Left ventricle myocardium inferior (tissue), 1 donor: Measurements from ENCODE around the gene CCDC57. TPM values are rescaled to one million over a fixed set of nuclear protein-coding genes. Genes with fewer than 3 reads are reported as not detected.
"Not testable (repeated sequence)": the region's sequence is repeated elsewhere in the genome, so short reads cannot be mapped to it uniquely, and the experiment has no call there.

Experiments used
- DNase-seq: peaks from one replicate; pipeline ENCODE4 v3.0.0-alpha.2; 2020
- H3K27ac ChIP-seq: fragments of 200-600 bp; replicated peaks from 2 replicates; pipeline ENCODE4 v1.8.0; 2021
- H3K27me3 ChIP-seq: fragments of 200-600 bp; 2 replicates; pipeline ENCODE4 v1.8.0; 2021; ENCODE audit warnings: low read depth
- H3K36me3 ChIP-seq: fragments of 200-600 bp; 2 replicates; pipeline ENCODE4 v1.8.0; 2021
- H3K4me1 ChIP-seq: fragments of 200-600 bp; 2 replicates; pipeline ENCODE4 v1.8.0; 2021
- H3K4me3 ChIP-seq: fragments of 200-600 bp; 2 replicates; pipeline ENCODE4 v1.8.0; 2021; ENCODE audit warnings: mild to moderate bottlenecking, moderate library complexity
- H3K9me3 ChIP-seq: fragments of 200-600 bp; replicated peaks from 2 replicates; pipeline ENCODE4 v1.8.0; 2021
- intact Hi-C: fragments of 100-400 bp; cut with micrococcal nuclease; formaldehyde crosslinking; loops from one replicate; pipeline ENCODE4 v1.11.0; 2022
- total RNA-seq: library from RNA; stranded (reverse); fragmentation: NEBNext Ultra II Directional; extraction: Animal tissue kit (Norgen Biotek cat#: 25700); gene quantifications from one replicate; pipeline ENCODE4 v1.2.1, GENCODE V29; 2021
- TF ChIP-seq, protein P1 (sequence below): fragments of 200-600 bp; IDR thresholded peaks from 2 replicates; pipeline ENCODE4 v1.8.0; 2021; ENCODE audit warnings: antibody characterized with exemption, mild to moderate bottlenecking, borderline replicate concordance
- donor health status: DM: no; HTN: yes; CAD: no; lungs with severe emphysema.

CCDC57 gene
- total RNA-seq, 1 donor from 2014 or later: 8.1 TPM

DNA sequence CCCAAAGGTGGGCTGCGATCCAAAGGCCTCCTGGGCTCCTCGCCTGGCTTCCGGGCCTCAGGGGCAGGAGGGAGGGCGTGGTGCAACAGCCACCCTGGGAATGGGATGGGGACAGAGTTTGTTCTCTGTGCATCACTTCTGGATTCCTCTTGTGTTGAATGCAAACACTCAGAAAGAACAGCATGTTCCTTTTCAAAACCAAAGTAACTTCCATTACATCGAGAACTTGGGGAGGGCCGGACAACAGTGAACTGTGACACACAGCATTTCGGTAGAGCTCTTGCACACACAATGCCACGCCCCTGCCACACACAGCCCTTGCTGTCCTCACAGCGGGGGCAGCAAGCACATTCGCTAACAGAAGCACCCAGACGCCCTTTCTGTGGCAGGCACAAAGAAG is 78.5 kb downstream of the CCDC57 start:
- Histone ChIP-seq H3K4me1 (no peaks in the 10 kb centered on the region), H3K9me3 (no peaks in the 10 kb centered on the region), H3K36me3 (no peaks in the 10 kb centered on the region), H3K4me3 (no peak overlapping the region), H3K27me3 (no peaks in the 10 kb centered on the region), H3K27ac (no peak overlapping the region)
- intact Hi-C loops: no loop called here
- no peak for DNase-seq
- TF ChIP-seq, protein P1, sequence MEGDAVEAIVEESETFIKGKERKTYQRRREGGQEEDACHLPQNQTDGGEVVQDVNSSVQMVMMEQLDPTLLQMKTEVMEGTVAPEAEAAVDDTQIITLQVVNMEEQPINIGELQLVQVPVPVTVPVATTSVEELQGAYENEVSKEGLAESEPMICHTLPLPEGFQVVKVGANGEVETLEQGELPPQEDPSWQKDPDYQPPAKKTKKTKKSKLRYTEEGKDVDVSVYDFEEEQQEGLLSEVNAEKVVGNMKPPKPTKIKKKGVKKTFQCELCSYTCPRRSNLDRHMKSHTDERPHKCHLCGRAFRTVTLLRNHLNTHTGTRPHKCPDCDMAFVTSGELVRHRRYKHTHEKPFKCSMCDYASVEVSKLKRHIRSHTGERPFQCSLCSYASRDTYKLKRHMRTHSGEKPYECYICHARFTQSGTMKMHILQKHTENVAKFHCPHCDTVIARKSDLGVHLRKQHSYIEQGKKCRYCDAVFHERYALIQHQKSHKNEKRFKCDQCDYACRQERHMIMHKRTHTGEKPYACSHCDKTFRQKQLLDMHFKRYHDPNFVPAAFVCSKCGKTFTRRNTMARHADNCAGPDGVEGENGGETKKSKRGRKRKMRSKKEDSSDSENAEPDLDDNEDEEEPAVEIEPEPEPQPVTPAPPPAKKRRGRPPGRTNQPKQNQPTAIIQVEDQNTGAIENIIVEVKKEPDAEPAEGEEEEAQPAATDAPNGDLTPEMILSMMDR: no peak

DNA sequence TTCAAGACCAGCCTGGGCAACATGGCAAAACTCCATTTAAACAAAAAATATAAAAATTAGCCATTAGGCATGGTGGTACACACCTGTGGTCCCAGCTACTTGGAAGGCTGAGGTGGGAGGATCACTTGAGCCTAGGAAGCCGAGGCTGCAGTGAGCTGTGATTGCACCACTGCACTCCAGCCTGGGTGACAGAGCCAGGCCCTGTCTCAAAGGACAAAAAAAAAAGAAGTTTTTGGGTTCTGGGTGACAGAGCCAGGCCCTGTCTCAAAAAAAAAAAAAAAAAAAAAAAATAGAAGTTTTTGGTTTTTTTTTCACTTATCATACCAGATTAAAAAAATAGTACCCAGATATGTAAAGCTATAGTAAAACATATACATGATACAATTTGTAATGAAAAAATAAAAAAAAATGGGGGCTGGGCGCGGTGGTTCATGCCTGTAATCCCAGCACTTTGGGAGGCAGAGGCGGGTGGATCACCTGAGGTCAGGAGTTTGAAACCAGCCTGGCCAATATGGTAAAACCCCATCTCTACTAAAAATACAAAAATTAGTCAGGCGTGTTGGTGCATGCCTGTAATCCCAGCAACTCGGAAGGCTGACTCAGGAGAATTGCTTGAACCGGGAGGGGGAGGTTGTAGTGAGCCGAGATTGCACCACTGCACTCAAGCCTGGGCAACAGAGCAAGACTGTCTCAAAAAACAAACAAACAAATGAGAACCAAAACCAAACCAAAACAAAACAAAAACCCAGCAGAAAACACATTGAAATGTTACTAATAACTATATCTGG is 79.3 kb downstream of the CCDC57 start:
- H3K36me3 ChIP-seq, H3K4me3 ChIP-seq, H3K9me3 ChIP-seq, H3K27ac ChIP-seq, DNase-seq, H3K4me1 ChIP-seq, intact Hi-C loops, H3K27me3 ChIP-seq: not testable (repeated sequence)

DNA sequence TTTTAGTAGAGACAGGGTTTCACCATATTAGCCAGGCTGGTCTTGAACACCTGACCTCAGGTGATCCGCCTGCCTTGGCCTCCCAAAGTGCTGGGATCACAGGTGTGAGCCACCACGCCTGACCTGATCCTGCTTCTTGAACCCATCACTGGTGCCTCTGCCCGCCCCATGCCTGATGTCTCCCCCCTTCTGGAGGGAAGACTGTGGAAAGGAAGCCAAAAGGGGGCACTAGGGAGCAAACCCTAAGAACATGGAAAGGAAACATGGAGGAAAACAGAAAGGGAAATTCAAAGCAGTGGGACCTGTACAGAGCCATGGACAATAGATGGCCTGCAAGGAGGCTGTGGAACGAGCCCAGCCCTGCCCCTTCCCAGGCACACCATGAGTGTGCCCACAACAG is 83.5 kb downstream of the CCDC57 start:
- DNase-seq: no peak
- intact Hi-C loops: no loop called here
- H3K27me3 ChIP-seq: no peaks in the 10 kb centered on the region
- H3K9me3 ChIP-seq: no peaks in the 10 kb centered on the region
- H3K27ac ChIP-seq: no peak overlapping the region
- H3K4me3 ChIP-seq: no peak overlapping the region
- H3K4me1 ChIP-seq: no peaks in the 10 kb centered on the region
- H3K36me3 ChIP-seq: peaks cover 3% of the 10 kb centered on the region
- TF ChIP-seq, protein P1: no peak

DNA sequence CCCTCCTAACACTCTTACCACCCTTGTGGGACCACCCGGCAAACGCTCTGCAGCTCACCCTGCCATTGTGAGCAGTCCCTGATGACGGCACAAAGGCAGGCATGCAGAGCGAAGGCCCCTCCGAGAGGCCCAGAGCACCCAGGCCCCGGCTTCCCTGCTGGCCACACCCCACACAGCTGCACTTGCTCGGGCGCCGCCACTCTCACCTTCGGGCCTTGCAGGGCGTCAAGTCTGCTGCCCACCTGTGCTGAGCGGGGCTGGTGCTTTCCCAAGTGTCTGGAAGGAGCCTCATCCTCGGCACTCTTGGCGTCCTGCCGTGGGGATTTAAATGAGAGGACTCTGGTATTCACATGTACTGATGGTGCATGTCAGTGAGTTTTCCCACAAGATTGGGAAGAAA is 84.4 kb downstream of the CCDC57 start:
- intact Hi-C loops: no loop called here
- Histone ChIP-seq H3K27ac (no peak overlapping the region), H3K36me3 (peaks cover 5% of the 10 kb centered on the region), H3K4me3 (no peak overlapping the region), H3K27me3 (no peaks in the 10 kb centered on the region), H3K4me1 (no peaks in the 10 kb centered on the region), H3K9me3 (no peaks in the 10 kb centered on the region)
- DNase-seq: no peak
- TF ChIP-seq, protein P1: no peak

DNA sequence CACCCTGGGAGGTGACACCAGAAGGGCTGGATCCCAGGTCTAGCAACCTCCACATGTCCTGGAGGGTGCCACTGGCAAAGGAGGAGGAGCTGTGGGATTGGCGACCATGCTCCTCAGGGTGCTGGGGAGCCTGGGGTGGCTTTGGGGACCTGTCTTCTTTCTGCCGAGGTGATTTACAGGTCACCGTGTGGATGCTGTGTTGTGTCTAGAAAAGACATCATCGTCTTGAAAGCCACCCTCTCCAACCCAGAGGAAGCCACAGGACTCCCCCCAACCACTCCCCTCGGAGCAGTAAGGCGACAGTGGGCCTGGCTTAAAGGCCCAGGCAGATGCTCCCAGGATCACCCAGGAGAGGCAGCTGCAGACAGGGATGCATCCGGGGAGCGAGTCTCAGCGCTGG is 84.9 kb downstream of the CCDC57 start:
- Histone ChIP-seq H3K9me3 (no peaks in the 10 kb centered on the region), H3K4me1 (no peaks in the 10 kb centered on the region), H3K27me3 (no peaks in the 10 kb centered on the region), H3K36me3 (peaks cover 5% of the 10 kb centered on the region), H3K4me3 (no peak overlapping the region), H3K27ac (no peak overlapping the region)
- TF ChIP-seq, protein P1: no peak
- intact Hi-C loops: no loop called here
- no peak for DNase-seq

DNA sequence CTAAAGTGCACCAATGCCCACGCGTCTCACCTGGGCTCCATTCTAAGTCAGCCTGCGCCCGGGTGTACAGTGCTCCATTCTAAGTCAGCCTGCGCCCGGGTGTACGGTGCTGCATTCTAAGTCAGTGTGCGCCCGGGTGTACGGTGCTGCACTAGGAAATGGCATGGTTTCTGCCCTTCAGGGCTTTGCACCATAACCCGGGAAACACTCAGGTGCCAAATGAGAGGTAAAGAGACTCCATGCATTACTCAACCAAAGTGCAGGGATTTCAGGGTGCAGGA is 85.4 kb downstream of the CCDC57 start:
- Histone ChIP-seq H3K4me3 (no peak overlapping the region), H3K9me3 (no peaks in the 10 kb centered on the region), H3K27ac (no peak overlapping the region), H3K4me1 (no peaks in the 10 kb centered on the region), H3K36me3 (peaks cover 5% of the 10 kb centered on the region), H3K27me3 (no peaks in the 10 kb centered on the region)
- no peak for DNase-seq
- TF ChIP-seq, protein P1: no peak
- intact Hi-C loops: no loop called here
